Measurements from ENCODE around the gene TMEM59L.

TMEM59L gene

GRCh38 chr19:18589380-18590272, 23.0 kb upstream of the TMEM59L start (continued):
- TF ChIP-seq ZSCAN4 (tag by site-specific recombination; IDR thresholded peaks at IDR 0.05): no peak
- peak; percentile 40; the same call in 1 of the 2 replicates for TF ChIP-seq ZNF366 (tag by site-specific recombination; conservative IDR thresholded peaks at IDR 0.05)
- TF ChIP-seq ZNF707 (tag by site-specific recombination; IDR thresholded peaks at IDR 0.05): no peak
- no peak for TF ChIP-seq ZNF658 (tag by site-specific recombination; IDR thresholded peaks at IDR 0.05)
- no peak for TF ChIP-seq ZNF391 (tag by site-specific recombination; IDR thresholded peaks at IDR 0.05; ENCODE audit: borderline replicate concordance, low read depth)
- TF ChIP-seq, protein P1, sequence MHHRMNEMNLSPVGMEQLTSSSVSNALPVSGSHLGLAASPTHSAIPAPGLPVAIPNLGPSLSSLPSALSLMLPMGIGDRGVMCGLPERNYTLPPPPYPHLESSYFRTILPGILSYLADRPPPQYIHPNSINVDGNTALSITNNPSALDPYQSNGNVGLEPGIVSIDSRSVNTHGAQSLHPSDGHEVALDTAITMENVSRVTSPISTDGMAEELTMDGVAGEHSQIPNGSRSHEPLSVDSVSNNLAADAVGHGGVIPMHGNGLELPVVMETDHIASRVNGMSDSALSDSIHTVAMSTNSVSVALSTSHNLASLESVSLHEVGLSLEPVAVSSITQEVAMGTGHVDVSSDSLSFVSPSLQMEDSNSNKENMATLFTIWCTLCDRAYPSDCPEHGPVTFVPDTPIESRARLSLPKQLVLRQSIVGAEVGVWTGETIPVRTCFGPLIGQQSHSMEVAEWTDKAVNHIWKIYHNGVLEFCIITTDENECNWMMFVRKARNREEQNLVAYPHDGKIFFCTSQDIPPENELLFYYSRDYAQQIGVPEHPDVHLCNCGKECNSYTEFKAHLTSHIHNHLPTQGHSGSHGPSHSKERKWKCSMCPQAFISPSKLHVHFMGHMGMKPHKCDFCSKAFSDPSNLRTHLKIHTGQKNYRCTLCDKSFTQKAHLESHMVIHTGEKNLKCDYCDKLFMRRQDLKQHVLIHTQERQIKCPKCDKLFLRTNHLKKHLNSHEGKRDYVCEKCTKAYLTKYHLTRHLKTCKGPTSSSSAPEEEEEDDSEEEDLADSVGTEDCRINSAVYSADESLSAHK (tag by site-specific recombination; IDR thresholded peaks at IDR 0.05): peak; percentile 5; the same call in 1 of the 2 replicates
- no peak for TF ChIP-seq PRDM1 (tag by site-specific recombination; IDR thresholded peaks at IDR 0.05)
- no peak; the same call in 1 of the 2 replicates for TF ChIP-seq KLF10 (tag by site-specific recombination; IDR thresholded peaks at IDR 0.05)
- no peak for TF ChIP-seq ZNF639 (tag by site-specific recombination; IDR thresholded peaks at IDR 0.05)
- no peak for TF ChIP-seq ZNF621 (tag by site-specific recombination; IDR thresholded peaks at IDR 0.05)
- TF ChIP-seq KLF17 (tag by site-specific recombination; IDR thresholded peaks at IDR 0.05): 0 out of 2 replicates have a peak, but pooled peaks have one; percentile 50
- no peak for TF ChIP-seq ZNF175 (tag by site-specific recombination; IDR thresholded peaks at IDR 0.05)
- no peak for TF ChIP-seq ZNF521 (tag by site-specific recombination; IDR thresholded peaks at IDR 0.05)
- no peak for TF ChIP-seq ZNF112 (tag by site-specific recombination; IDR thresholded peaks at IDR 0.05)
- TF ChIP-seq ZSCAN30 (tag by site-specific recombination; IDR thresholded peaks at IDR 0.05): peak; percentile 84
- TF ChIP-seq ZFHX2 (tag by site-specific recombination; conservative IDR thresholded peaks at IDR 0.05): 0 out of 2 replicates have a peak, but pooled peaks have one; percentile 9
- TF ChIP-seq ZNF747 (tag by site-specific recombination; IDR thresholded peaks at IDR 0.05): no peak
- no peak for TF ChIP-seq TCF7L2 (IDR thresholded peaks at IDR 0.05; ENCODE audit: borderline replicate concordance, low read depth, low read length)
- TF ChIP-seq SP2 (tag by site-specific recombination; IDR thresholded peaks at IDR 0.05): peak; percentile 79
- no peak for TF ChIP-seq ZNF26 (tag by site-specific recombination; IDR thresholded peaks at IDR 0.05)
- peak; percentile 96 for TF ChIP-seq IKZF3 (tag by site-specific recombination; IDR thresholded peaks at IDR 0.05)
- TF ChIP-seq, protein P2, sequence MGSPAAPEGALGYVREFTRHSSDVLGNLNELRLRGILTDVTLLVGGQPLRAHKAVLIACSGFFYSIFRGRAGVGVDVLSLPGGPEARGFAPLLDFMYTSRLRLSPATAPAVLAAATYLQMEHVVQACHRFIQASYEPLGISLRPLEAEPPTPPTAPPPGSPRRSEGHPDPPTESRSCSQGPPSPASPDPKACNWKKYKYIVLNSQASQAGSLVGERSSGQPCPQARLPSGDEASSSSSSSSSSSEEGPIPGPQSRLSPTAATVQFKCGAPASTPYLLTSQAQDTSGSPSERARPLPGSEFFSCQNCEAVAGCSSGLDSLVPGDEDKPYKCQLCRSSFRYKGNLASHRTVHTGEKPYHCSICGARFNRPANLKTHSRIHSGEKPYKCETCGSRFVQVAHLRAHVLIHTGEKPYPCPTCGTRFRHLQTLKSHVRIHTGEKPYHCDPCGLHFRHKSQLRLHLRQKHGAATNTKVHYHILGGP (tag by site-specific recombination; IDR thresholded peaks at IDR 0.05): no peak
- TF ChIP-seq, protein P3, sequence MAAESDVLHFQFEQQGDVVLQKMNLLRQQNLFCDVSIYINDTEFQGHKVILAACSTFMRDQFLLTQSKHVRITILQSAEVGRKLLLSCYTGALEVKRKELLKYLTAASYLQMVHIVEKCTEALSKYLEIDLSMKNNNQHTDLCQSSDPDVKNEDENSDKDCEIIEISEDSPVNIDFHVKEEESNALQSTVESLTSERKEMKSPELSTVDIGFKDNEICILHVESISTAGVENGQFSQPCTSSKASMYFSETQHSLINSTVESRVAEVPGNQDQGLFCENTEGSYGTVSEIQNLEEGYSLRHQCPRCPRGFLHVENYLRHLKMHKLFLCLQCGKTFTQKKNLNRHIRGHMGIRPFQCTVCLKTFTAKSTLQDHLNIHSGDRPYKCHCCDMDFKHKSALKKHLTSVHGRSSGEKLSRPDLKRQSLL (tag by site-specific recombination; IDR thresholded peaks at IDR 0.05): peak; percentile 81
- TF ChIP-seq ZNF692 (tag by site-specific recombination; IDR thresholded peaks at IDR 0.05): peak; percentile 59; the same call in 1 of the 2 replicates
- peak; percentile 27; the same call in 1 of the 2 replicates for TF ChIP-seq KLF8 (tag by site-specific recombination; IDR thresholded peaks at IDR 0.05)
